ENCODE data around the gene IL17RE. TPM values are rescaled to one million over a fixed set of nuclear protein-coding genes. Genes with fewer than 3 reads are reported as not detected.
A peak's percentile ranks its signal among the peaks of the same experiment; 100 is the strongest.

The IL17RE gene
- total RNA-seq, 1 donor from 2014 or later = 2.8 TPM

DNA sequence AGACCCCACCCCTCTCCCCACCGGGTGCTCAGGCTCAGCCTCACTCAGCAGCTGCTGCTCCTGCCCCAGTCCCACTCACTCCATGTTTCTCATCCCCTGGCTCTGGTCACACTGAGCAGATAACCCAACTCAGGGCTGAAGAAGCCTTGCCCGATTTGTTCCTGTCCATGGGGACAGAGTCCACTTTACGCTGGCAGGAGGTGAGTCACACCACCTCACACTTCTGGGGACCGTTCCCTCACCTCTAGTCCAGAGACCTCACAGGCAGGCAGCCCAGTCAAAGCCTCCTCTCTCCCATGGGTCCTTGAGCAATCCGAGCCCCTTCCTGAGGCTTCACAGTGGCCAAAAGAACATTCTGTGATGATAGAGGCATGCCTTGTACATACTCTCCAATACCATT lies 23.9 kb upstream of the IL17RE start:
- no peaks in the 10 kb centered on the region for H3K27me3 ChIP-seq (ENCODE audit: control insufficient read depth, insufficient read depth, low read length)
- TF ChIP-seq, protein P1, sequence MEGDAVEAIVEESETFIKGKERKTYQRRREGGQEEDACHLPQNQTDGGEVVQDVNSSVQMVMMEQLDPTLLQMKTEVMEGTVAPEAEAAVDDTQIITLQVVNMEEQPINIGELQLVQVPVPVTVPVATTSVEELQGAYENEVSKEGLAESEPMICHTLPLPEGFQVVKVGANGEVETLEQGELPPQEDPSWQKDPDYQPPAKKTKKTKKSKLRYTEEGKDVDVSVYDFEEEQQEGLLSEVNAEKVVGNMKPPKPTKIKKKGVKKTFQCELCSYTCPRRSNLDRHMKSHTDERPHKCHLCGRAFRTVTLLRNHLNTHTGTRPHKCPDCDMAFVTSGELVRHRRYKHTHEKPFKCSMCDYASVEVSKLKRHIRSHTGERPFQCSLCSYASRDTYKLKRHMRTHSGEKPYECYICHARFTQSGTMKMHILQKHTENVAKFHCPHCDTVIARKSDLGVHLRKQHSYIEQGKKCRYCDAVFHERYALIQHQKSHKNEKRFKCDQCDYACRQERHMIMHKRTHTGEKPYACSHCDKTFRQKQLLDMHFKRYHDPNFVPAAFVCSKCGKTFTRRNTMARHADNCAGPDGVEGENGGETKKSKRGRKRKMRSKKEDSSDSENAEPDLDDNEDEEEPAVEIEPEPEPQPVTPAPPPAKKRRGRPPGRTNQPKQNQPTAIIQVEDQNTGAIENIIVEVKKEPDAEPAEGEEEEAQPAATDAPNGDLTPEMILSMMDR (IDR thresholded peaks at IDR 0.05; ENCODE audit: insufficient read depth, low read length, poor library complexity, severe bottlenecking) = no peak
- no peak overlapping the region for H3K4me3 ChIP-seq (ENCODE audit: low read depth, low read length)
- no peak for DNase-seq (ENCODE audit: low read depth)
- no peaks in the 10 kb centered on the region for H3K36me3 ChIP-seq (ENCODE audit: control insufficient read depth, insufficient read depth, low read length)

DNA sequence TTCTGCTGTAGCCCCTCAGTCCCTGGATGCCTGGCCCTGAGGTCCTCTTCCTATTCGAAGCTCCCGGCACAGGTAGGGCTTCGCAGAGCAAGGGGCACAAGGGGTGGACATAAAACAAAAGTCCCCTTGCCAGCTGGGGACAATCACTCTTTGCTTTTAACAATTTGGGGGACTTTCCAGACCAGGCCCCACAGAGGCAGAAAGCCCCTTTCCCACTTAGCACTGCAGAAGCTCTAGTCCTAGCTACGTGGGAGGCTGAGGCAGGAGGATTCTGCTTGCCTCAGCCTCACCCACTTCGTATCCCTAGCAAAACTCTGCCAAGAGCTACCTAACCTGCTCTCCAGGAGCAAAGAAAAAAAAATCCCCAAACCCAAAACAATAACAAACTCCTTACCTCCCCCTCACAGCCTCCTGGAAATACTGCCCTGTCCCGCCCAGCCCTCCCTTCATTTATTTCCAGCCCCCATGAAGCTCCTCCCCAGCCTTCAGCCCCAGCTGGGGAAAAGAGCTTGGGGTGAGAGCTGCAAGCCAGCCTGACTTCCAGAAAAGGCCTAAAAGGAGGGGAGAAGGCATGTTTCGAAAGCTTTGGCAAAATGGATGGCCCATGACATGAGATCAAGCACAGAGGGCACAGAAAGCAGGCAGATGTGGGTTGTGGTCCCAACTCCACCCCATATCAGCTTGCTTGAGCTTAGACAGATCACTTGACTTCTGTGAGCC lies 22.7 kb upstream of the IL17RE start, which contains the start of gene CIDEC:
Gene CIDEC (minus strand): TSS at position 424 of the 720 bp plus-strand sequence. CDS start 1,767 bp downstream, outside the sequence.
- TF ChIP-seq, protein P1 (IDR thresholded peaks at IDR 0.05; ENCODE audit: insufficient read depth, low read length, poor library complexity, severe bottlenecking) = no peak
- H3K27me3 ChIP-seq (ENCODE audit: control insufficient read depth, insufficient read depth, low read length) = no peaks in the 10 kb centered on the region
- no peak for DNase-seq (ENCODE audit: low read depth)
- H3K36me3 ChIP-seq (ENCODE audit: control insufficient read depth, insufficient read depth, low read length) = no peaks in the 10 kb centered on the region
- H3K4me3 ChIP-seq (ENCODE audit: low read depth, low read length) = no peak within 1 kb of the TSS

DNA sequence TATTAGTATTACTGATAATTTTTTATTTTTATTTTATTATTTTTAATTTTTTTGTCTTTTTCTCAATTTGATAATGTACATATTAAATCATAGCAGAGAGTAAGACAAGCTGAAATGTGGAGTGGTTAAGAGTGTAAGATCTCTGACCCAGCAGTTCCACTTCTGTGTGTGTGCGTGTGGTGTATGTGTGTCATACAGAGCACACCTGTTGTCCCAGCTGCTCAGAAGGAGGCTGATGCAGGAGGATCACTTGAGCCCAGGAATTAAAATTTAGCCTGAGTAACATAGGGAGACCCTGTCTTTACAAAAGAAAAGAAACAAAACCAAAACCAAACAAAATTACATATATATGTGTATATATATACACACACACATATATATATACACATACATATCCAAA lies 21.2 kb upstream of the IL17RE start:
- TF ChIP-seq, protein P1 (IDR thresholded peaks at IDR 0.05; ENCODE audit: insufficient read depth, low read length, poor library complexity, severe bottlenecking) = no peak
- DNase-seq (ENCODE audit: low read depth) = no peak
- no peaks in the 10 kb centered on the region for H3K36me3 ChIP-seq (ENCODE audit: control insufficient read depth, insufficient read depth, low read length)
- no peaks in the 10 kb centered on the region for H3K27me3 ChIP-seq (ENCODE audit: control insufficient read depth, insufficient read depth, low read length)
- H3K4me3 ChIP-seq (ENCODE audit: low read depth, low read length) = no peak overlapping the region

DNA sequence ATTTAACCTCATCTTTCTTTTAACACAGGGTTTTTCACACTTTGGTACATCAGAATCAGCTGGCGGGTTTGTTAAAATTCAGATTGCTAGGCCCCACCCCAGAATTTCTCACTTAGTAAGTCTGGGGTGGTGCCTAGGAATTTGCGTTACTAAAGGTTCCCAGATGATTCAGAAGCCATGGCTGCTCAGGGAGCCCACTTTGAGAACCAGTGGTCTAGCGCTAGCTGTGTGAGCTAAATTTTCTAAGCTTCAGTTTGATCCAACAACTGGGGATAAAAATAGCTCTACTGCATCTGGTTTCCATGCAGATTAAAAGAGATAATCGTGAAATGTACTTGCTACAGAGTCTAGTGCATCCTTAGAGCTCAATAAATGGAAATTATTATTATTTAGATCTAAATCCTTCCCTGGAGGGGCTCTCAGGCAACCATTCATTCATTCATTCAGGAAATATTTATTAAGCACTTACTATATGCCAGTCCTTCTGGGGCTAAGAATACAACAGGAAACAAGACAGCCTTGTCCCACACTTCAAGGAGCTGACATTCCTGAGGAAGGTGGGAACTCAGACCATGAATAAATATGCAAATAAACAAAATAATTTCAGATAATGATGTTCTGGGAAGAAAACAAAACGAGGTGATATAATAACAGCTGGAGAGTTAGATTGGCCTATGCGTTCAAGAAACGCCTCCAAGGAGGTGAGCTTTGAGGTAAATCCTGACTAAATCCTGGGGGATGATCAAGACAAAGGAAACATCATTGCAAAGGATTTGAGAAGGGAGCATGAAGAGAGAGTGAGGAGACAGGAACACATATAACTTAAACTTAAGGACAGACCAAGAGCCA lies 18.7 kb upstream of the IL17RE start:
- no peak overlapping the region for H3K4me3 ChIP-seq (ENCODE audit: low read depth, low read length)
- no peaks in the 10 kb centered on the region for H3K36me3 ChIP-seq (ENCODE audit: control insufficient read depth, insufficient read depth, low read length)
- no peak for DNase-seq (ENCODE audit: low read depth)
- no peaks in the 10 kb centered on the region for H3K27me3 ChIP-seq (ENCODE audit: control insufficient read depth, insufficient read depth, low read length)
- TF ChIP-seq, protein P1 (IDR thresholded peaks at IDR 0.05; ENCODE audit: insufficient read depth, low read length, poor library complexity, severe bottlenecking) = no peak

DNA sequence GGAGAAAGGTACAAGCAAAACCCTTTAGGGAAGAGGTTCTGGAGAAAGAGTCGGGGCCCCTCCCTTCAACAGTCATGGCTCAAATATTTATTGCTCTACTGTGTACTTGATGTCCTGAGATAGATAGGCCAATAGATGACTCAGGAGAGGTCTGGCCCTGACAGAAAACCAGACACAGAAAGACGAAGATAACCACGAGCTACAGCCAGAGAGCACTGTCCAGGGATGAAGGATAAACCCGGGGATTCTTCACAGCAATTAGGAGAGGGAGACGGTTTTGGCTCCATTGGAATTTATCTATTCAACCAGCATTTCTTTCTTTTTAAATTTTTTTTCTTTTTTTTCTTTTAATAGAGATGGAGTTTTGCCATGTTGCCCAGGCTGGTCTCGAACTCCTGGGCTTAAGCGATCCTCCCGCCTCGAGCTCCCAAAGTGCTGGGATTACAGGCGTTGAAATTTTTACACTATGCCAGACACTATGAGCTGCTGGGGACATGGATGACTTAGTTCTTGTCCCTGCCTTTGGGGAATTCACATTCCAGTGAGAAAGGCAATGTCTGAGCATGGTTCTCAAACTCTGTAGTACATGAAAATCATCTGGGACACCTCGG lies 18.0 kb upstream of the IL17RE start:
- no peak overlapping the region for H3K4me3 ChIP-seq (ENCODE audit: low read depth, low read length)
- H3K36me3 ChIP-seq (ENCODE audit: control insufficient read depth, insufficient read depth, low read length) = no peaks in the 10 kb centered on the region
- H3K27me3 ChIP-seq (ENCODE audit: control insufficient read depth, insufficient read depth, low read length) = no peaks in the 10 kb centered on the region
- DNase-seq (ENCODE audit: low read depth) = peak; percentile 56
- TF ChIP-seq, protein P1 (IDR thresholded peaks at IDR 0.05; ENCODE audit: insufficient read depth, low read length, poor library complexity, severe bottlenecking) = no peak

All from kidney epithelial cell (primary cell).